Measurements from ENCODE around the gene ARHGEF10L.

ARHGEF10L gene

GRCh38 chr1:17662786-17663185 is 123.3 kb downstream of the ARHGEF10L start:
- in situ Hi-C loops (cut with HindIII; ENCODE audit: low pct_unique_long_range_greater_than_20kb, low sequenced_read_pairs), result no loop called here
- no peak for DNase-seq (ENCODE audit: low read depth in 1 of 2, low spot score in 1 of 2)
- TF ChIP-seq JUND (IDR thresholded peaks at IDR 0.05; ENCODE audit: low read depth), result no peak

GRCh38 chr1:17663646-17664045 is 124.1 kb downstream of the ARHGEF10L start:
- no peak for TF ChIP-seq JUND (IDR thresholded peaks at IDR 0.05; ENCODE audit: low read depth)
- in situ Hi-C loops (cut with HindIII; ENCODE audit: low pct_unique_long_range_greater_than_20kb, low sequenced_read_pairs), result no loop called here
- DNase-seq (ENCODE audit: low read depth in 1 of 2, low spot score in 1 of 2), result no peak

DNA sequence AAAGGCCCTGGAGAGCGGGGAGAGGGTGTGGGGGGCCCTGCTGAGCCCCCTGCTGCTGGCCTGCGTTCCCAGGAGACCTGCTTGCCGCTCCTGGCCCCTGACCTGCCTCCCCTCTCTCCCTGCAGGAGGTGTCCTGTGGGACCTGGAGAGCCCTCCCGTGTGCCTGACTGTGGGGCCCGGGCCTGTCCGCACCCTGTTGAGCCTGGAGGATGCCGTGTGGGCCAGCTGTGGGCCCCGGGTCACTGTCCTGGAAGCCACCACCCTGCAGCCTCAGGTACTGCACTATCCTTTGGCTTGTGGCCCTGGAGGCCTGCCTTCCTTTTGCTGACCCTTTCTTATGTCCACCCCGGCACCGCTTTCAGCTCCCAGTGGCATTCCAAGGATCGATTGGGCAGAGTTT is 124.8 kb downstream of the ARHGEF10L start:
- in situ Hi-C loops (cut with HindIII; ENCODE audit: low pct_unique_long_range_greater_than_20kb, low sequenced_read_pairs), result no loop called here
- TF ChIP-seq JUND (IDR thresholded peaks at IDR 0.05; ENCODE audit: low read depth), result no peak
- DNase-seq (ENCODE audit: low read depth in 1 of 2, low spot score in 1 of 2), result no peak

GRCh38 chr1:17665054-17665453 is 125.6 kb downstream of the ARHGEF10L start:
- in situ Hi-C loops (cut with HindIII; ENCODE audit: low pct_unique_long_range_greater_than_20kb, low sequenced_read_pairs), result no loop called here
- DNase-seq (ENCODE audit: low read depth in 1 of 2, low spot score in 1 of 2), result no peak
- no peak for TF ChIP-seq JUND (IDR thresholded peaks at IDR 0.05; ENCODE audit: low read depth)

DNA sequence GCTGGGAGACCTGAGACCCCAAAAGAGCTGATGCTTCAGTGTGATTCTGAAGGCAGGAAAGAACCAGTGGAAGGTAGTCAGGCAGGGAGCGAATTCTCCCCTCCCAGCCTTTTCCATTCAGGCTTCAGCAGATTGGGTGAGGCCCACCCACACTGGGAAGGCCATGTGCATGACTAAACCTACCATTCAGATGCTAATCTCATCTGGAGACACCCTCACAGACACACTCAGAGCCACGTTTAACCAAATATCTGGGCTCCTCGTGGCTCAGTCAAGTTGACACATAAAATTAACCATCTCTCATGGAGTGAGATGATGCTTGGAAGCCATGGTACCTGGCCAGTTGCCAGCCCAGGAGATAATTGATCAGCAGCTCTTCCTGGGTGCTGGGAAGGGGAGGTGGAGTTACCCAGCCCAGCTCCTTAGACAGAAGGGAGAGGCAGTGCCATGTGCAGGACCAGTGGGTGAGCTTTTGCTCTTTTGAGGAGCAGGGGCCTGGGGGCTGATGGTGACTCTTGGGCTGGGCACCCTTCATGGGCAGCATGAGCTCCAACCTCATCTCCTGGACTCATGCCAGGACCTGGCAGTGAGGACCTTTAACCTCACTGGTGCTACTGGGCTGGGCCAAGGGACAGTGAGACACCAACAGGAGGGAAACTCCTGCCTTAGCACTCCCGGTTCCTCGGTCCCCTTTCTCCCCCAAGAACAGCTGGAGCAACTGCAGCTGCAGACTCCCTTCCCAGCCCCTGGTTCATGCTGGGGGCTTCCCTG is 126.6 kb downstream of the ARHGEF10L start:
- no peak for DNase-seq (ENCODE audit: low read depth in 1 of 2, low spot score in 1 of 2)
- no peak for TF ChIP-seq JUND (IDR thresholded peaks at IDR 0.05; ENCODE audit: low read depth)
- in situ Hi-C loops (cut with HindIII; ENCODE audit: low pct_unique_long_range_greater_than_20kb, low sequenced_read_pairs), result no loop called here

DNA sequence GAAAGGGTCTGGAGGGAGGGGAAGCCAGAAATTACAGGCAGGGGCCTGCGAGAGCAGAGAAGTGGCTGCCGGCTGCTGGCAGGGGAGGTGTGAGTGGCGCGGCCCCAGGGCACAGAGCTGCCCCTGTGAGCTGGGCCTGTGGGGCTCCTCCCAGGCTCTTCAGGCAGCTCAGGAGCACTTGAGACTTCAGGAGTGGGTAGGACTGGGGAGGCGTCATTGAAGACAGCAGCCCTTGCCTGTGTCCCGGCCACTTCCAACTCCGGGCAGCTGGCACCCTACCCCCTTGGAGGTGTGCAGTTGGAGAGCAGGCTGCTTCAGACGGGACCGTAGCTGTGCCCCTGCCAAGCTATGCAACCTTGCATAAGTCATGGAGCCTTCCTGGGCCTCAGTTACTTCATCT is 128.1 kb downstream of the ARHGEF10L start:
- no peak for DNase-seq (ENCODE audit: low read depth in 1 of 2, low spot score in 1 of 2)
- TF ChIP-seq JUND (IDR thresholded peaks at IDR 0.05; ENCODE audit: low read depth), result no peak
- in situ Hi-C loops (cut with HindIII; ENCODE audit: low pct_unique_long_range_greater_than_20kb, low sequenced_read_pairs), result no loop called here

GRCh38 chr1:17668195-17668594 is 128.7 kb downstream of the ARHGEF10L start:
- no peak for TF ChIP-seq JUND (IDR thresholded peaks at IDR 0.05; ENCODE audit: low read depth)
- in situ Hi-C loops (cut with HindIII; ENCODE audit: low pct_unique_long_range_greater_than_20kb, low sequenced_read_pairs), result no loop called here
- DNase-seq (ENCODE audit: low read depth in 1 of 2, low spot score in 1 of 2), result no peak

DNA sequence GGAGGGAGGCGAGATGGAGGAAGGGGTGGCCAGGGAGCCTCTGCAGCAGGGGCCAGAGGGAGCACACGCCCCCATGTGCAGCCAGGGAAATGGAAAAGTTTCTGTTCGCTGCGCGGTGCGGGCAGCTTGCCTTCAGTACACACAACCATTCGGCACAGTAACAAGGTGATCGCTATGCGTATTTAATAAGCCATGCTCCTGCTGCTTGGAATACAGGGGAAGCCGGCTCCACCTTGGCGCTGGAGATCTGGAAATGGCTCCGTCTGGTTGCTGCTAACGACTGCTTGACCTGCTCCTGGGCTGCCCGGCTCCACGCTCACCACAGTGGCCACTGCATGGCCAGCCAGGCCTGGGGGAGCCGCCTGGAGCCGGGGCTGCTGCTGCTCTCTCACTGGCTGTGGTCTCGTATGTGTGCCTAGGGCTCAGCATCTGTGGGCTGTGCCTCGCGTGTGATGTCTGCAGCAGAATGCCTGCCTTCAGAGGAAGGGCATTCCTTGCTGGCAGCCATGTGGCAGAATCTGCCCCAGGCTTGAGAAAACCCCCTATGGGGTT is 129.2 kb downstream of the ARHGEF10L start:
- TF ChIP-seq JUND (IDR thresholded peaks at IDR 0.05; ENCODE audit: low read depth), result no peak

DNA sequence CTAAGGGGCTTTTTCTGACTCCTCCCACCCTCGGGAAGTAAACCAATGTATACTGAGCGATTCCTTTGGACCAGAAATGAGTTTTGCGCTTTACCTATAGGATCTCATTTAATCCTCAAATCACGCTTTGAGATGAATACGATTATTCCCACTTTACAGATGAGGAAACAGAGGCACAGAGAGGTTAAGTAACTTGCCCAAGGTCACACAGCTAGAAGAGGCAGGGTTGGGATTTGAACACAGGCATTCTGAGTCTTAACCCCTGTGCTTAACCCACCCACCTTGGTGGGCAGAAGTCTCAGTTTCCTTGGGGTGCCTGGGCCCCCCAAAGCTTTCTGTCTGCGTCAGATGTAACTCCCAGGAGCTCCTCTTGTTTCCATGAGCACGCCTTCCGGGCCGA is 129.8 kb downstream of the ARHGEF10L start:
- in situ Hi-C loops (cut with HindIII; ENCODE audit: low pct_unique_long_range_greater_than_20kb, low sequenced_read_pairs), result no loop called here
- DNase-seq (ENCODE audit: low read depth in 1 of 2, low spot score in 1 of 2), result no peak
- TF ChIP-seq JUND (IDR thresholded peaks at IDR 0.05; ENCODE audit: low read depth), result no peak

More for the DNA sequence above, 129.2 kb downstream of the ARHGEF10L start:
- no peak for DNase-seq (ENCODE audit: low read depth in 1 of 2, low spot score in 1 of 2)
- in situ Hi-C loops (cut with HindIII; ENCODE audit: low pct_unique_long_range_greater_than_20kb, low sequenced_read_pairs), result no loop called here

DNA sequence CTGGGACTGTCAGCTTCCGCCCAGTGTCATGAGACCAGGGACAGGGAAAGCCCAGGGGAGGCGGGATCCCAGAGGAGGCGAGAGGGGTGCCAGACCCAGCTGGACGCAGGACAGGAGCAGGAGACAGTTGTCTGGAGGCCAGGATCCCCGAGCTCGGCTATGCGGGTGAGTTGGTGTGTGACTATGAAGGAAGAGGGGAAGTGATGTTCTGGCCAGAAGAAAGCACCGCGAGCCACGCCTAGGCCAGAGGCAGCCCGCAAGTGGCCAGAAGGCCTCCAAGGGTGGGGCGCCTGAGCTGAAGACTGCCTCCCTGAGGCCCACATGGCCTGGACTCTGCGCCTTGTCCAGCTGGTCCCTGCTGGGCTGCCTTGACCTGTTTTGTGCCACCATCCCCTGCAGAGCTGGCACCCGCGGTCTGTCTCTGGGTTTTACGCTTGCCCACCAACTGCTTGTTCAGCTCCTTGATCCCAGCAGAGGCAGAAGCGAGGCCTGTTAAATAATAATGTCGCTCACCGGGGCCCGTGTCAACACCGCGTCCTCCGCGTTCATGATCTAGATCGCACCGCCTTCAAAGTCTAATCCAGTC is 130.5 kb downstream of the ARHGEF10L start:
- in situ Hi-C loops (cut with HindIII; ENCODE audit: low pct_unique_long_range_greater_than_20kb, low sequenced_read_pairs), result no loop called here
- no peak for DNase-seq (ENCODE audit: low read depth in 1 of 2, low spot score in 1 of 2)
- no peak for TF ChIP-seq JUND (IDR thresholded peaks at IDR 0.05; ENCODE audit: low read depth)

- in situ Hi-C loops (cut with HindIII; ENCODE audit: low pct_unique_long_range_greater_than_20kb, low sequenced_read_pairs), result no loop called here
- no peak for DNase-seq (ENCODE audit: low read depth in 1 of 2, low spot score in 1 of 2)
- TF ChIP-seq JUND (IDR thresholded peaks at IDR 0.05; ENCODE audit: low read depth), result no peak
These were observed 131.3 kb downstream of the ARHGEF10L start for GRCh38 chr1:17670587-17671313.

DNA sequence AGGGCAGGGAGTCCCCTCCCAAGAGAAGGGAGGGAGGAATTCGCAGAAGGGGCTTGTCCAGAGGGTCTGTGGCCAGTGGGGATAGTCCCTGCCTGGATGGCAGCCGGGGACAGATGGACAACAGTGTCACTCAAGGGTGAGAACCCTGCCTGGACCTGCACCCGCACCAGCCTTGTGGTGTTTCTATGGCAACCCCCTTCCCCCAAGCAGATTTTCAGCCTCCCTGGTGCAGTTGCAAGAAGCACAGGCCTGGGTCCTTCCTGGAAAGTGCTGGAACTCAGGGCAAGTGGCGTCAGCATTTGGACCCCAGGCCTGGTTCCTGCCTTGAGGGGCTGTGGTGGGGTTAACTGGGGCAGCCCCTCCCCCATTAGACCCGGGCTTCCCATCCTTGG is 131.8 kb downstream of the ARHGEF10L start:
- in situ Hi-C loops (cut with HindIII; ENCODE audit: low pct_unique_long_range_greater_than_20kb, low sequenced_read_pairs), result no loop called here

DNA sequence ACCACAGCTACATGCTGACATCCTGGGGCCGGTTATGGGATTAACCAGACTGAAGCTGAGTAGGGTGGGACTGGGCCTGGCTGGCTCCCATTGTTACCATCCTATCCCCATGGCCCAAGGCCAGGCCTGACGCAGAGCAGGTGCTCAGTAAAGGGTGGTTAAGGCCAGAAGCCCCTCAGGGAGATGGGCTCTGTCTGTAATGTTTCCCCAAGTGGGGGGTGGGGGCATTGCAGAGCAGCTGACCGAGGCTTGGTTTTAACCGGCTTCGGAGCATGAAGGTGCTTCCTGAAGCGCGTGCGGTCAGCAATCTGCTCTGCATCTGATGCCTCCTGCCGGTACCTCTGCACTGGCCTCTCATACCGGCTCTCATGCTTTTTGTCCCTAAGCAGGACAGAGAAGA is 132.2 kb downstream of the ARHGEF10L start:
- no peak for TF ChIP-seq JUND (IDR thresholded peaks at IDR 0.05; ENCODE audit: low read depth)
- in situ Hi-C loops (cut with HindIII; ENCODE audit: low pct_unique_long_range_greater_than_20kb, low sequenced_read_pairs), result no loop called here
- no peak for DNase-seq (ENCODE audit: low read depth in 1 of 2, low spot score in 1 of 2)

More for the DNA sequence above, 131.8 kb downstream of the ARHGEF10L start:
- no peak for DNase-seq (ENCODE audit: low read depth in 1 of 2, low spot score in 1 of 2)
- TF ChIP-seq JUND (IDR thresholded peaks at IDR 0.05; ENCODE audit: low read depth), result no peak

Measured in T47D (cell line).